ENCODE data around the gene CPED1. TPM values are rescaled to one million over a fixed set of nuclear protein-coding genes. Genes with fewer than 3 reads are reported as not detected.
"Not testable (repeated sequence)": the region's sequence is repeated elsewhere in the genome, so short reads cannot be mapped to it uniquely, and the experiment has no call there.

CPED1 gene
- polyA plus RNA-seq, 6 donors from 2014 or later = 0.16 to 1.2 (median 0.39) TPM

DNA sequence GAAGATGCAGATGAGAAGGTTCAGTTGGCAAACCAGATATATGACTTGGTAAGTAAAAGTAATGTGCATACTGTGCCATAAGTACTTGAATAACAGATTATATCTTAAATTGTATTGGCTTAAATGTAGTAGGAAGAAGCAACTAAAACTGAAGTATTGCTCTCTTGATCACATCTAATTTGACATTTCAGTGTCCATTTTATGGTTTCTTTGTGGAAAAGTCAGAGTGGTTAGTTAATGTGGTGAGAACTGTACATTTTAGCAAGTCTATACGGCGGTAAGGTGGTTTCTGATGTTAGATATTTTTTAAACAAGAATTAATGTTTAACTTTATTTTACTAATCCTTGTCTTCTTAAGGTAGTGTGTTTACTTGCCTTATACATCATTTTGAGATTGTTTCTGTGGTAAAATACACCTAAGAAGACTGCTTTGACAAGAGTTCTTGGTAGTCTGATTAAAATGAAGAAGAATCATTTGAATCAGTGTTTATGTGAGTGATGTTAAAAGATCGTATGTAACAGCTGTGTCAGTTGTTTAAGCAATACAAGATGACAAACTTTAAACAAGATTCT, 32.8 kb upstream of the CPED1 start:
- peaks cover 23 to 28% (median 25%) of the 10 kb centered on the region in 3 donors for H3K4me1 Mint-ChIP-seq
- no peaks in the 10 kb centered on the region for H3K27me3 Mint-ChIP-seq
- no peak for ATAC-seq (ENCODE audit: low read depth in 2 of 2)
- H3K36me3 Mint-ChIP-seq = peaks cover 12 to 16% of the 10 kb centered on the region in 2 donors
- DNase-seq = no peak
- H3K27ac Mint-ChIP-seq = no peak overlapping the region
- H3K9me3 Mint-ChIP-seq = no peaks in the 10 kb centered on the region
- H3K4me3 Mint-ChIP-seq = no peak overlapping the region

DNA sequence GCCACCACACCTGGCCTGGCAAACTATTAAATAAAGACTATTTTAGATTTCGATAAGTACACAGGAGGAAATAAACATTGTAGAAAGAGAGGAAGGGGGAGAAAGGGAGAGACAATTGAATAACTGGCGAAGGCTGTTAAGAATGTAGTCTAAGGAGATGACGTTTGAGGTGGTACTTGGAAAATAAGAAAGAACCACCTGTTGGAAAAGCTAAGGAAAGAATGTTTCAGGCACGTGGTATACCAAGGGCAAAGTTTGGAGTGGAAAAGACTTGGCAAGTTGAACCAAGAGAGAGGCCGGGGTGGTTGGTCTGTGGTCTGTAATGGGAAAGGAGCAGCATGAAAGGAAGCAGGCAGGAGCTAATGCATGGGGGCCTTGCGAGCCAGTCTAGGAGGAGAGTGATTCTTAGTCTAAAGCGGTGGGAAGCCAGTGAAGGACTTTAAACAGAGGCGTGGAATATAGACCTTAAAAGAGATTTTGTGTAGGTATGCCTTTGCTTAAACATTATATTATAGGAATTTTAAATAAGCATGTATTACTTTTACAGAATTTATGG, 28.5 kb upstream of the CPED1 start:
- Mint-ChIP-seq H3K4me3 (no peak overlapping the region), H3K9me3 (no peaks in the 10 kb centered on the region), H3K27me3 (no peaks in the 10 kb centered on the region), H3K36me3 (peaks cover 12 to 22% of the 10 kb centered on the region in 2 donors), H3K27ac (peak overlapping the region in 4 of 6 donors; percentile 2 to 67 (median 26)), H3K4me1 (peaks cover 20 to 43% (median 24%) of the 10 kb centered on the region in 3 donors)
- no peak for ATAC-seq (ENCODE audit: low read depth in 2 of 2)
- no peak for DNase-seq

DNA sequence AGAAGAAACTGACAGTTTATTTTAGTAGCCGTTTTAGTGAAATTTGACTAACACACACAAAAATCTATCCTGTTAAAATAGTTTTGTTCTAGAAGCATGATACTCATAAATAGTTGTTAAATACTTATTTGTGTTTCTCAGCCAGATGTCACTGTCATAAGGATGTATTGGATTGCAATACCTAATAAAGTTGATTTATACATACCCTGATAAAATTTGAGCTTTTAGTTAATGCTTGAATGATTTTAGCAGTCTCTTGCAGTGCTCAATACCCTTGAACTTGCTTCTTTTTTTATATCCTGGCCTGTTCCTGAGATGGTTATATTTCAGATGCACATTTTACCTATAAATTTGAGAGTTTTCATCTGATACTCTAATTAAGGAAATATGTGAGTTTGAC, 27.8 kb upstream of the CPED1 start:
- peak overlapping the region in 1 of 6 donors; percentile 17 for H3K27ac Mint-ChIP-seq
- H3K36me3 Mint-ChIP-seq = peaks cover 12 to 23% of the 10 kb centered on the region in 2 donors
- H3K9me3 Mint-ChIP-seq = no peaks in the 10 kb centered on the region
- H3K27me3 Mint-ChIP-seq = no peaks in the 10 kb centered on the region
- DNase-seq (no peak), ATAC-seq (ENCODE audit: low read depth in 2 of 2) (no peak)
- H3K4me3 Mint-ChIP-seq = no peak overlapping the region
- H3K4me1 Mint-ChIP-seq = peaks cover 20 to 41% (median 24%) of the 10 kb centered on the region in 3 donors

DNA sequence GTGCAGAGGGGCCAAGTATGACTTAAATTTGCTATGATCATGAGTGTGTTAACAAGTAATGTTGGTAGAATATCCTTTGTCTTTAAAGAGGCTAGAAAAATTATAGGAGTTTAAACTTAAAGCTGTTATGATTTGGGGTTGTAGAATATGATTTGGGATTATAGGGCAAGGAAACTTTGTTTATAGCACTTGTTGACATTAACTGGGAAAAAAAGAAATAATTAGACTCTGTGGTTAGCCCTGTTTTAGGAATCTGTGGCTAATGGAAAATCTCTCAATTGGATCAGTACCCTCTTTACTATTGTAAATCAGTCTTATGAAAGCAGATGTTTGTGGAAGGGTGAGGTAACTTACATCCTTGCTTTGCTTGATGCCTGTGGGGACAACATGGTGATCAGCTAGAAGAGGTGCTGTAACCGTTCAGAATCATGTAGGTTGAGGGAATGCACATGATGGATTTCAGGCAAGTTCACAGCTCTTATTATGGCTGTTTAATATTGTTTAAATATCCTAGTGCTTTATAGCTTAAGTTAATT, 26.8 kb upstream of the CPED1 start:
- H3K27ac Mint-ChIP-seq = peak overlapping the region in 5 of 6 donors; percentile 5 to 74 (median 8)
- H3K4me3 Mint-ChIP-seq = no peak overlapping the region
- ATAC-seq (ENCODE audit: low read depth in 2 of 2) (no peak), DNase-seq (no peak)
- H3K4me1 Mint-ChIP-seq = peaks cover 20 to 41% (median 24%) of the 10 kb centered on the region in 3 donors
- no peaks in the 10 kb centered on the region for H3K9me3 Mint-ChIP-seq
- H3K27me3 Mint-ChIP-seq = no peaks in the 10 kb centered on the region
- peaks cover 12 to 19% of the 10 kb centered on the region in 2 donors for H3K36me3 Mint-ChIP-seq

DNA sequence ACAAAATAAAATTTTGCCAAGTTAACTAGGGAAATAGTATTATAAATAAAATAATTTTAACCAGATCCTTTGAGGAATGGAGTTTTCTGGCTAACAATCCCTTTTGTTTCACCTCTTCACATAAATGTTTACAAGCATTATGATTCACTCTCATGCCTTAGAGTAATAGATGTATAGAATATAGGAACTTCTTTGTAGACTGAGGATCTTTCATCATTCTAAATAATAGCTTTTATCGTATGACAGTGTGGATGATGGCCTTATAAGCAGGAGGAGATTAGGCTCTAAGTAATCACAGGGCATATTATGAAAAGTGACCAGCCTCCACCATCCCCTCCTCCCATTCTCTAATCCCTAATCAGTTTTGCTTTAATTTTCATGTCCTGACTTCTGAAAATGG, 24.4 kb upstream of the CPED1 start:
- no peak for DNase-seq
- no peak for ATAC-seq (ENCODE audit: low read depth in 2 of 2)
- H3K36me3 Mint-ChIP-seq = peaks cover 7 to 16% of the 10 kb centered on the region in 2 donors
- no peaks in the 10 kb centered on the region for H3K9me3 Mint-ChIP-seq
- H3K4me3 Mint-ChIP-seq = no peak overlapping the region
- H3K27ac Mint-ChIP-seq = no peak overlapping the region
- peaks cover 16 to 25% (median 19%) of the 10 kb centered on the region in 3 donors for H3K4me1 Mint-ChIP-seq
- H3K27me3 Mint-ChIP-seq = no peaks in the 10 kb centered on the region

DNA sequence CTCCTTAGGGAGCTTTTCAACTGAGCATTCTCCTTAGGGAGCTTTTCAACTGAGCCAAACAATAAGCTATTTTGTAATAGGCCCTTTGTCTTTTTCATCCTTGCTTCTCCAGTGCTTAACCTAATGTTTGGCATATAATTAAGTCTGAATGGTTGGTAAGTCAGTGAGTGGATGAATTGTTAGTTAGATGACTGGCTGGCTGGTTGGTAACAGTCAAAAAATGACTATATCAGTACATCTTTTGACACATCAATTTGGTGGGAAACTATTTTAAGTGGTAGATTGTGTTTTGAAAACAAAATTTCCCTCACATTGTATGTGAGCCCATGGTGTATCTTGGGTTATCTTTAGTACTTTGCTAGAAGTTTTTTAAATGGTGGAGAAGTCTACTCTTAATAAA, 21.6 kb upstream of the CPED1 start:
- Mint-ChIP-seq H3K27ac (peak overlapping the region in 2 of 6 donors; percentile 21 to 51), H3K27me3 (no peaks in the 10 kb centered on the region), H3K4me1 (peaks cover 4 to 7% (median 6%) of the 10 kb centered on the region in 3 donors), H3K4me3 (no peak overlapping the region), H3K9me3 (no peaks in the 10 kb centered on the region), H3K36me3 (peaks cover 7 to 23% of the 10 kb centered on the region in 2 donors)
- ATAC-seq (ENCODE audit: low read depth in 2 of 2) (no peak), DNase-seq (no peak)

DNA sequence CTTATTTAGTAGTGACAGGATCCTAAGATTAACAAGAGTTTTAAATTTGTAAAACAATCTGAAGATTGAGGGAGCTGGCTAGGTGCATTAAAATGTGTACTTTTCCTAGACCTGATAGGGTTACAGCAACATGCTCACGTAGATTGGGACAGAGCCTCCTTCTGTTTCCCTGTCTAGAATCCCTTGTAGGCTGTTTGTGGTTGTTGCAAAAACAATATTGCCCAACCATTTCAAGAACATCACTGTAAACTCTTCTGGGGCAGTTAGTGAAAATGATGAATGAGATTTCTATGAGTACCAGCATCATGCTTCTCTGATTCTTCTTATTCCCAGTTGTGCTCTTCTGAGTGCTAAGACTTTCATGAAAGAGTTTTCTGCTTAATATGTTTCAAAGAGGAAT, 14.7 kb upstream of the CPED1 start:
- peak overlapping the region in 1 of 6 donors; percentile 39 for H3K27ac Mint-ChIP-seq
- H3K36me3 Mint-ChIP-seq = peaks cover 12 to 36% of the 10 kb centered on the region in 2 donors
- DNase-seq (no peak), ATAC-seq (ENCODE audit: low read depth in 2 of 2) (no peak)
- H3K4me3 Mint-ChIP-seq = no peak overlapping the region
- no peaks in the 10 kb centered on the region for H3K9me3 Mint-ChIP-seq
- no peaks in the 10 kb centered on the region for H3K4me1 Mint-ChIP-seq
- no peaks in the 10 kb centered on the region for H3K27me3 Mint-ChIP-seq

DNA sequence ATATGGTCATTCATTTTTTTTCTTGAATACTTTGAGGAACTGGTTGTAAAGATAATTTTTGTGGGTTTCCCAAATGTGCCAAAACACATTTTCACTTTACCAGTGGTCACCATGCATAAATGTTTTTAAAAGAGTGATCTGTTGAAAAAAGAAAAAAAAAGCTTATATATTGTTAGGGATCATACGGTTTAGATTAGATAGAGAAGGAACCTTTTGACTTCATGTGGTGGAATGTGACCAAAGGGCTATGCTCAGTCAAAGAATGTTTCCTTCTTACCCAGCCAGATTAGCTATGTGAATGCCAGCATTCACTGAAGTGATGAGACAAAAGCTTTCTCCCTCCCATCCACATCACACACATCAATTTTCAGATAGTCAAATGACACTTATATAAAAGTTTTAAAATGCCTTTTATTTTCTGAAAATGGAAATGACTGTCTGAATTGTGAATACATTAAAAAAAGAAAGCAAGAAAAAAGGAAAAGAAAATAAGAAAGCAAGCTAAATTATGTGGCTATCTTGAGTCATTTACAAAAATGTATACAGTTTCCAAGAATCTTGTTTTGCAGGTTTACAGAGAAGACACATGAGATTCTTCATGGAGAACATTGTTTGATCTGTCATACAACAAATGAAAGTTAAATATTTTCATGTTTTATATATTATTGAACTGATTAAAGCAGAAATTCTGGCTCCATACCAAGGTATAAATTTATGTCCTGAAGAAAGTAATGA, 8.6 kb upstream of the CPED1 start:
- H3K9me3 Mint-ChIP-seq = no peaks in the 10 kb centered on the region
- H3K27me3 Mint-ChIP-seq = peaks cover 0 to 6% (median 0%) of the 10 kb centered on the region in 3 donors
- no peaks in the 10 kb centered on the region for H3K4me1 Mint-ChIP-seq
- H3K27ac Mint-ChIP-seq = peak overlapping the region in 1 of 6 donors; percentile 82
- H3K36me3 Mint-ChIP-seq = peaks cover 0 to 2% of the 10 kb centered on the region in 2 donors
- no peak overlapping the region for H3K4me3 Mint-ChIP-seq
- DNase-seq (no peak), ATAC-seq (ENCODE audit: low read depth in 2 of 2) (no peak)

DNA sequence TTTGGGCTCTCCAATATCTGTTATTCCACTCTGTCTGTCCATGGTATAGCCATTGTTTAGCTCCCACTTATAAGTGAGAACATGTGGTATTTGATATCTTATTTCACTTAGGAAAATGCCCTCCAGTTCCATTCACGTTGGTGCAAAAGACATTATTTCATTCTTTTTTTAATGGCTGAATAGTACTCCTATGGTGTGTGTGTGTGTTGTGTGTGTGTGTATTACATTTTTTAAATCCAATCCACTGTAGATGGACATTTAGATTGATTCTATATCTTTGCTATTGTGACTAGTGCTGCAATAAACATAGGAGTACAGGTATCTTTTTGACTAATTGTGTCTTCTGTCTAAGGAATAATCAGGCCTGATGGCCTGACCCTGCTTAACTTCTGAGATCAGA, 7.4 kb upstream of the CPED1 start:
- Mint-ChIP-seq H3K36me3 (no peaks in the 10 kb centered on the region), H3K27ac (no peak overlapping the region), H3K4me3 (no peak overlapping the region), H3K9me3 (no peaks in the 10 kb centered on the region), H3K27me3 (peaks cover 0 to 7% (median 6%) of the 10 kb centered on the region in 3 donors), H3K4me1 (no peaks in the 10 kb centered on the region)
- no peak for DNase-seq
- no peak for ATAC-seq (ENCODE audit: low read depth in 2 of 2)

DNA sequence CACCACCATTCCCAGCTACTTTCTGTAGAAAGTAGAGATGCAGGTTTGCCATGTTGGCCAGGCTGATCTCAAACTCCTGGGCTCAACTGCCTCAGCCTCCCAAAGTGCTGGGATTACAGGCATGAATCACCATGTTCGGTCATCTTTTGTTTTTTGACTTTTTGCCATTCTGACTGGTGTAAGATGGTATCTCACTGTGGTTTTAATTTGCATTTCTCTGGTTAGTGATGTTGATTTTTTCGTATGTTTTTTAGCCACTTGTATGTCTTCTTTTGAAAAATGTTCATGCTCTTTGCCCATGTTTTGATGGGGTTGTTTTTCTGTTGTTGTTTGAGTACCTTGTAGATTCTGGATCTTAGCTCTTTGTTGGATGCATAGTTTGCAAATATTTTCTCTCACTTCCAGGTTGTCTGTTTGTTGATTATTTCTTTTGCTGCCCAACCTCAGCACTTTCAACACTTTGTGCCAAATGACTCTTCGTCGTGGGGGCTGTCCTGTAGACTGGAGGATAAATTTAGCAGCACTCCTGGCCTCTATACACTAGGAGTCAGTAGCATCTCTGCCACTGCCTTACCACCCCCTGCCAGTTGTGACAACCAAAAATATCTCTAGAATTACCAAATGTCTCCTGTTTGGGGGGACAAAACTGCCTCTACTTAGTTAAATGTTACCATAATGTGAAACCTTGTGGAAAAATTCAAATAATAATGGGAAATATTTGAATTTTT, 6.5 kb upstream of the CPED1 start:
- Mint-ChIP-seq H3K9me3 (no peaks in the 10 kb centered on the region), H3K4me3 (no peak overlapping the region), H3K27me3 (peaks cover 0 to 16% (median 12%) of the 10 kb centered on the region in 3 donors), H3K4me1 (no peaks in the 10 kb centered on the region), H3K27ac (peak overlapping the region in 1 of 6 donors; percentile 10), H3K36me3 (no peaks in the 10 kb centered on the region)
- ATAC-seq (ENCODE audit: low read depth in 2 of 2) = no peak
- DNase-seq = no peak

DNA sequence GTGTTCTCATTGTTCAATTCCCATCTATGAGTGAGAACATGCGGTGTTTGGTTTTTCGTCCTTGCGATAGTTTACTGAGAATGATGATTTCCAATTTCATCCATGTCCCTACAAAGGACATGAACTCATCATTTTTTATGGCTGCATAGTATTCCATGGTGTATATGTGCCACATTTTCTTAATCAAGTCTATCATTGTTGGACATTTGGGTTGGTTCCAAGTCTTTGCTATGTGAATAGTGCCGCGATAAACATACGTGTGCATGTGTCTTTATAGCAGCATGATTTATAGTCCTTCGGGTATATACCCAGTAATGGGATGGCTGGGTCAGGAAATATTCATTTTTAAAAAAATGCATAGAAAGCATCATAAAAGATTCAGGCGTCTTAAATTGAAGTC, 4.9 kb upstream of the CPED1 start:
- not testable (repeated sequence) for H3K9me3 Mint-ChIP-seq; H3K27ac Mint-ChIP-seq; H3K4me1 Mint-ChIP-seq; H3K36me3 Mint-ChIP-seq; ATAC-seq (ENCODE audit: low read depth in 2 of 2); DNase-seq; H3K4me3 Mint-ChIP-seq
- H3K27me3 Mint-ChIP-seq = peaks cover 0 to 21% (median 13%) of the 10 kb centered on the region in 3 donors

DNA sequence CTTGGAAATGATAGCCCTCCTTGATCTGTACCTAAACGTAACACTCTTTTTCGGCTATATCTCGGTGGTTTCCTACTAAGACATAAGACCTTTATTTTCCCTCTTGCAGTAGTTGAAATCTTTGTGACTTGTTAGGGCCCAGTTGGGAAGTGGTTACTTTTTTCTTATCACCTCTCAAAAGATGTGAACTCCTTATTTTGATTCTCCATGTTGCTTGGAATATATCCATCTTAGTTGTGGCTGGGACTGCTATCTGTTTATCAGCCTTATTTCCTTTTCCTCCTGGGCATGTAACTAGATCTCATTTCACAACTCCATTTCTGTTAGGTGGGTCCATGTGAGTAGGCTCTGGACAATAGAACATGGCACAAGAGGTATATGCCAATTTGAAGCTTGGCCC, 4.1 kb upstream of the CPED1 start:
- Mint-ChIP-seq H3K27me3 (peaks cover 5 to 28% (median 21%) of the 10 kb centered on the region in 3 donors), H3K4me1 (peaks cover 13 to 18% (median 16%) of the 10 kb centered on the region in 3 donors)

DNA sequence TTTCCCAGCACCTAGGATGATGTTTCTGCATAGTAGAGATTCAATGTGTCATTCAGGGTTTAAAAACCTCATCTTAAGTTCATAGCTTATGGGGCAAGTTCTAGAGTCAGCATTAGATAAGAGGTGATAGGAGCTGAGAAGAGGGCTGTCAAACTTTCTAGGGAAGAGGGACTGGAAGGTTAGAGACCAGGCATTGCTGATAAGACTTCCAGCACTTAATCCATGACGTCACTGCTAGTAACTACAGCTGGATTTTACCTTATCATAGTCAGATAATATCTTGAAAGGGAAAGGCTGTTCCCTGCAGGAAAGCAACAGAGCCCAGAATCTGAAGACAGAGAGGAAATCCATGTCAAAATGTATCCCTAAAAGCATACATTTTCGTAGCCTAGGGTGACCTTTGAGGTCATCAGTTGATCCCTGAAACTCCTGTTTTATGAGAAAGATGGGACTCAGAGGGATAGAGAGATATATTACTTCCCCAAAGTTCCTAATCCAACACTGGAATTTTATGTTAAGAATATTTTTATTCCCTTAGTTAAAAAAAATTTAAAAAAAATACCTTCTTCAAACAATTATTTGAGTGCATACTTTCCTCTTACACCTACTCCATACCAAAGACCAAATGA, 3.3 kb upstream of the CPED1 start:
- H3K27me3 Mint-ChIP-seq = peaks cover 5 to 34% (median 27%) of the 10 kb centered on the region in 3 donors
- ATAC-seq (ENCODE audit: low read depth in 2 of 2) = no peak

More for the DNA sequence above, 4.1 kb upstream of the CPED1 start:
- Mint-ChIP-seq H3K27ac (no peak overlapping the region), H3K4me3 (no peak overlapping the region), H3K9me3 (no peaks in the 10 kb centered on the region), H3K36me3 (no peaks in the 10 kb centered on the region)
- DNase-seq = no peak
- no peak for ATAC-seq (ENCODE audit: low read depth in 2 of 2)

More for the DNA sequence above, 3.3 kb upstream of the CPED1 start:
- no peak for DNase-seq
- no peaks in the 10 kb centered on the region for H3K36me3 Mint-ChIP-seq
- peaks cover 18 to 21% (median 21%) of the 10 kb centered on the region in 3 donors for H3K4me1 Mint-ChIP-seq
- H3K27ac Mint-ChIP-seq = no peak overlapping the region
- no peaks in the 10 kb centered on the region for H3K9me3 Mint-ChIP-seq
- H3K4me3 Mint-ChIP-seq = no peak overlapping the region
